Cardiac fibroblast (primary cell): ENCODE results near the gene LRTM1.

Experiments
- DNase-seq, 2 donors: peaks; one replicate each; pipeline versions ENCODE4 v3.0.0 to v3.0.0-alpha.2; 2010; ENCODE audit warnings: low read depth in 2 of 2
- H3K4me3 ChIP-seq, 2 donors: replicated peaks in 1 of 2; 1 replicate in 1 of 2; 2 replicates in 1 of 2; pipeline ENCODE4 v1.5.1; 2011; ENCODE audit warnings: low read depth in 2 of 2, low read length in 2 of 2, mild to moderate bottlenecking in 2 of 2, moderate library complexity in 1 of 2
- TF ChIP-seq, protein P1 (sequence below): IDR thresholded peaks from one replicate; pipeline ENCODE4 v1.5.1; 2011; ENCODE audit warnings: low read depth, mild to moderate bottlenecking, low read length, inconsistent platforms

The LRTM1 gene

DNA sequence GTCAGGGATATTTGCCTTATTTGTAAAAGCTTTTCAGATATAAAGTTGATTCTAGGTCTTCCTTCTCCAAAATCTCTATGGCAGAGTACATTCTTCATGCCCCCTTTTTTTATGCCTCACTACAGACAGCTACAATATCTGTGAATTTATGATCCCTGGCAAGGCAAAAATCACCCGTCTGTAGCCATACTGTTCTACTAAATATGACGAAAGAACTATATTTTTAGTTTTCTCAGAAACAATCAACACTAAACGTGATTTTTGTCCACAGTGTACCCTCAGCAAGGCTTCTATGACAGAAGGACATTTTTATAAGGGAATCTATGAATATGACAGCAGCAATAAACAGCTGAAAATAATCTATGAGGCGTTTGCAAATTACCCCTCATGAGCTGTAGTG lies 12.7 kb downstream of the LRTM1 start:
- no peak for DNase-seq
- no peak overlapping the region for H3K4me3 ChIP-seq
- TF ChIP-seq, protein P1, sequence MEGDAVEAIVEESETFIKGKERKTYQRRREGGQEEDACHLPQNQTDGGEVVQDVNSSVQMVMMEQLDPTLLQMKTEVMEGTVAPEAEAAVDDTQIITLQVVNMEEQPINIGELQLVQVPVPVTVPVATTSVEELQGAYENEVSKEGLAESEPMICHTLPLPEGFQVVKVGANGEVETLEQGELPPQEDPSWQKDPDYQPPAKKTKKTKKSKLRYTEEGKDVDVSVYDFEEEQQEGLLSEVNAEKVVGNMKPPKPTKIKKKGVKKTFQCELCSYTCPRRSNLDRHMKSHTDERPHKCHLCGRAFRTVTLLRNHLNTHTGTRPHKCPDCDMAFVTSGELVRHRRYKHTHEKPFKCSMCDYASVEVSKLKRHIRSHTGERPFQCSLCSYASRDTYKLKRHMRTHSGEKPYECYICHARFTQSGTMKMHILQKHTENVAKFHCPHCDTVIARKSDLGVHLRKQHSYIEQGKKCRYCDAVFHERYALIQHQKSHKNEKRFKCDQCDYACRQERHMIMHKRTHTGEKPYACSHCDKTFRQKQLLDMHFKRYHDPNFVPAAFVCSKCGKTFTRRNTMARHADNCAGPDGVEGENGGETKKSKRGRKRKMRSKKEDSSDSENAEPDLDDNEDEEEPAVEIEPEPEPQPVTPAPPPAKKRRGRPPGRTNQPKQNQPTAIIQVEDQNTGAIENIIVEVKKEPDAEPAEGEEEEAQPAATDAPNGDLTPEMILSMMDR: no peak

DNA sequence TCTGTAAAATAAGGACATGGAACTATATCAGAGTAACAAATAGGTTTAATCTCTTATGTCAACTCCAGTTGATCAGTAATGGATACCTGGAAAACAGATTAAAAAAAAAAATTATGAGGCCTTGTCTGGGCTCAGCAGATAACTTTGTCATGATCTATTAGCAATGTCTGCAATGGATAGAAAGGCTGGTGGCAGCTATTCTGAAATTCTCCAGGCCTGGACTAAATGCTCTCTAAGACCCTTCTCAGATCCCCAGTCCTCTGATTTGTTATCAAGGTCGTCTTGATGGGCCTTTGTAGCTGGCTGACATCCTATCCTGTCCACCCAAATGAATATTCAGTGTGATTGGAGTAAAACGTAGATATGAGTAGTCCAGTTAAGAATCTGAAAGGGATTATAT lies 13.7 kb downstream of the LRTM1 start:
- no peak for DNase-seq
- TF ChIP-seq, protein P1: no peak
- no peak overlapping the region for H3K4me3 ChIP-seq

DNA sequence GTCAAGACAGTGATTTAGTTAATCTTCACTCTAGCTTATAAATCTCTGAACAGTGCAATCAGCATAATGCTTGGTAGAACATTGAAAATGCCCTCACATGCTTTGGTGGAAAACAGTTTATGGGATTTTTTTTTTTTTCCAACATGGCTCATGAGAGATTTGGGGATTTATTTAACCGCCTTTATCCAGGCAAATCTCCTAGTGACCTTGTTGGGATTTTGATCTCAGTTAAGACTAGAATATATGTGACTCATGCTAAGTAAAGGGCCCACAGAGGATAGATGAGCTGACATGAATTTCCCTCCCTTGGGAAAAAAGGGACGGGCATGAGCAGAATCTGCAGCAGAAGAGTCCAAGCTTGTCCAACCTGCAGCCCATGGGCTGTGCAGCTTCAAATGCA lies 18.7 kb downstream of the LRTM1 start:
- TF ChIP-seq, protein P1: no peak
- H3K4me3 ChIP-seq: no peak overlapping the region
- DNase-seq: no peak

GRCh38 chr3:54906763-54907162 lies 21.1 kb downstream of the LRTM1 start:
- TF ChIP-seq, protein P1: no peak
- no peak overlapping the region for H3K4me3 ChIP-seq
- DNase-seq: no peak

DNA sequence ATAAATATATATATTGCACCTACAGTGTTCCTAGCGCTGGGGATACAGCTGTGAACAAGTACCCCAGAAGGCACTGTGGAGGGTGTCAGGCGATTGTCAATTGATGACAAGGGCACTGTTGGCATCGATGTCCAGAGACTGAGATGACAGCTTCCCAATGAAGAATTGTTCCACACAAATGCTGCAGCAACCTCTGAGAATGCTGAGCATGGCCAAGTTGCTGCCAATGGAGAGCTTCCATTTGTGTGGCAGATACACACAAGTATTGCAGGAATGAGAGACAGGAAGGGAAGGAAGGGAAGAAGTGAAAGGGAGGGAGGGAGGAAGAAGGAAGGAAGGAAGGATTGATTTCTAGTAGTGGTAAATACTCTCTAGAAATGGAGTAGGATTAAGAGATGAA lies 21.9 kb downstream of the LRTM1 start:
- DNase-seq: no peak
- TF ChIP-seq, protein P1: no peak

DNA sequence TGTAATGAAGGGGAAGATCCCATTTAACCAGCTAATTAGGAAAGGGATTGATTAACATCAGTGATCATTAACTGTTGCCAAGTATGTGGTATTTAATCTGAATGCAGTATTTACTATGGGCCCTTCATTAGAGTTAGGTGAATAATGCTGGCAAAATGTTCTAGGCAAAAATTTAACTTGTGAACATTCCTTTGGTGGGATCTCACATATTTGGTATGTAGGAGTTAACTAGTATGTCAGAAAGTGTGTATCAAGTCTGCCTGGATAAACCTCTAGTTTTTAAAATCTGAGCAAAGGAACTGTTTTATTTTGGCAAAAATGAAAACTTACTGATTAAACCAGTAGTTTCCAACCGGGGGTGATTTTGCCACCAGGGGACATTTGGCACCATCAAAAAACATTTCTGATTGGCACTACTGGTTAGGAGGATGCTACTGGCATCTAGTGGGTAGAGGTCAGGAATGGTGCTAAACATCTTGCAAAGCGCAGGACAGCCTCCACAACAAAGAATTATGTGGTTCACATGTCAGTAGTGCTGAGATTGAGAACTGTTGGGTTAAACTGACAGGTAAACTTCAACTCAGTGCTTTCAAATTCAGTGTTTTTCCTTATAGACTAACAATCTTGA lies 22.5 kb downstream of the LRTM1 start:
- TF ChIP-seq, protein P1: no peak
- no peak overlapping the region for H3K4me3 ChIP-seq

More for the DNA sequence above, 21.9 kb downstream of the LRTM1 start:
- H3K4me3 ChIP-seq: no peak overlapping the region

More for the DNA sequence above, 22.5 kb downstream of the LRTM1 start:
- peak; percentile 10 to 53 for DNase-seq
